ENCODE data around the gene HSD17B11.
"Not testable (repeated sequence)": the region's sequence is repeated elsewhere in the genome, so short reads cannot be mapped to it uniquely, and the experiment has no call there.

DNA sequence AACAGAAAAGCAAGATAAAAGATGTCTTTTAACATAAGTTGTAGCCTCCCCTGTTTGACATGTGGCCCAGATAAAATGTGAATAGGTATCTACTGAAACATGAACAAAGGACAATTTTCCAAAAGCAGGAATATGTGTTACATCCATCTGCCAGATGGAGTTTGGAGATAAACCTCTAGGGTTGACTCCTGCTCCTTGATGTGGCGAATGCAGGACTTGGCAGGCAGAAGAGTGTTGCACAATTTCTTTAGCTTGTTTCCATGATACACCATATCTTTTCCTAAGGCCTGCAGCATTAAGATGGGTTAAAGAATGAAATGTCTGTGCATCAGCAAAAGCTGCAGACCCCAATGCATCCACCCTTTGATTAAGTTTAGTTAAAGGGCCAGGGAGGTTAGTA, 12.7 kb upstream of the HSD17B11 start:
- TF ChIP-seq, protein P1, sequence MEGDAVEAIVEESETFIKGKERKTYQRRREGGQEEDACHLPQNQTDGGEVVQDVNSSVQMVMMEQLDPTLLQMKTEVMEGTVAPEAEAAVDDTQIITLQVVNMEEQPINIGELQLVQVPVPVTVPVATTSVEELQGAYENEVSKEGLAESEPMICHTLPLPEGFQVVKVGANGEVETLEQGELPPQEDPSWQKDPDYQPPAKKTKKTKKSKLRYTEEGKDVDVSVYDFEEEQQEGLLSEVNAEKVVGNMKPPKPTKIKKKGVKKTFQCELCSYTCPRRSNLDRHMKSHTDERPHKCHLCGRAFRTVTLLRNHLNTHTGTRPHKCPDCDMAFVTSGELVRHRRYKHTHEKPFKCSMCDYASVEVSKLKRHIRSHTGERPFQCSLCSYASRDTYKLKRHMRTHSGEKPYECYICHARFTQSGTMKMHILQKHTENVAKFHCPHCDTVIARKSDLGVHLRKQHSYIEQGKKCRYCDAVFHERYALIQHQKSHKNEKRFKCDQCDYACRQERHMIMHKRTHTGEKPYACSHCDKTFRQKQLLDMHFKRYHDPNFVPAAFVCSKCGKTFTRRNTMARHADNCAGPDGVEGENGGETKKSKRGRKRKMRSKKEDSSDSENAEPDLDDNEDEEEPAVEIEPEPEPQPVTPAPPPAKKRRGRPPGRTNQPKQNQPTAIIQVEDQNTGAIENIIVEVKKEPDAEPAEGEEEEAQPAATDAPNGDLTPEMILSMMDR (IDR thresholded peaks at IDR 0.05 in 4 of 5, conservative IDR thresholded peaks at IDR 0.05 in 1 of 5): not testable (repeated sequence)
- not testable (repeated sequence) for TF ChIP-seq POLR2A (IDR thresholded peaks at IDR 0.05)

All from gastrocnemius medialis (tissue), 4 donors.